Measurements from ENCODE around the gene NCOA7. TPM values are rescaled to one million over a fixed set of nuclear protein-coding genes. Genes with fewer than 3 reads are reported as not detected.
A peak's percentile ranks its signal among the peaks of the same experiment; 100 is the strongest.

NCOA7 gene
- total and polyA plus RNA-seq, 9 of the 15 experiments (the other 6 are each of a cell fraction or from before 2014, with no cell fraction given): 5.8 to 14.6 (median 9.3) TPM

DNA sequence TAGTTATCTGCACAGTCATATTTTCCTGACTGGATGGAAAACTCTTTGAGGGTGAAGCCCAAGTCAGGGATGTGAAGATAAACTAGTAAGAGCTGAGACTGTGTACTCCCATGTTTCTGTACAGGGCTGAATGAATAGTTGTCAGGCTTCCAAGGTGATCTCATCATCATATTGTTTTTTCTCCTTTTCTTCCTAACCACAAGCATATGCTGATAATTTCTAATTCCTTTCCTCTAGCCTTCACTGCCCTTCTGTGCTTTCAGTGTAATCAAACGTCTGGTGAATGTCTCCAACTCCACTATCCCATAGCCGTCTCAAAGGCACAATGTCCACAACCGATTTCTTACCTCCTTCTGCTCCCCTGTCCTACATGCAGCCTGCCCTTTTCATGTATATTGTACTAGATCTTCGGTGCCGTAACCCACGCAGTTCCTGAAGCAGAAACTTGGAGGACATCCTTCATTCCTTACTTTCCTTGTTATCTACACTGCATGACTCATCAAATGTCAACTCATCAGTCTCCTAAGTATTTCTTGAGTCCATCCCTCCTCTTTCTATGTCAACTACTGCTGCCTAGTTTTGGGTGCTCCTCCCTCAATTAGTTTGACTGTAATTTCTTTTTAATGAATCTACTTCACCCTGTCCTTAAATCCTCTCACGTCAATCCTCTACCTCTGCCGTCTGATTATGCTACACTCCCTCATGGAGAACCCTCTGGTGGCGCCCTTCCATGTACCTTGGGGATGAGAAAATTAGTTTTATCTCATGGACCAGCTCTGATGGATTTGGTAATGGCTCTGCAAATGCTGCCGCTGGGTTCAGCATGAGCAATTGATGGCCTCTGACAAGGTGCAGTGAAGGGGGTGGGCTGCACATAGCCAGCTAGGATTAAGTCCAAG is 21.9 kb downstream of the NCOA7 start (continued):
- TF ChIP-seq, protein P1, sequence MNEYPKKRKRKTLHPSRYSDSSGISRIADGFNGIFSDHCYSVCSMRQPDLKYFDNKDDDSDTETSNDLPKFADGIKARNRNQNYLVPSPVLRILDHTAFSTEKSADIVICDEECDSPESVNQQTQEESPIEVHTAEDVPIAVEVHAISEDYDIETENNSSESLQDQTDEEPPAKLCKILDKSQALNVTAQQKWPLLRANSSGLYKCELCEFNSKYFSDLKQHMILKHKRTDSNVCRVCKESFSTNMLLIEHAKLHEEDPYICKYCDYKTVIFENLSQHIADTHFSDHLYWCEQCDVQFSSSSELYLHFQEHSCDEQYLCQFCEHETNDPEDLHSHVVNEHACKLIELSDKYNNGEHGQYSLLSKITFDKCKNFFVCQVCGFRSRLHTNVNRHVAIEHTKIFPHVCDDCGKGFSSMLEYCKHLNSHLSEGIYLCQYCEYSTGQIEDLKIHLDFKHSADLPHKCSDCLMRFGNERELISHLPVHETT (CRISPR knock-in tag; conservative IDR thresholded peaks at IDR 0.05 in 1 of 2, IDR thresholded peaks at IDR 0.05 in 1 of 2): 0 out of 4 replicates have a peak, but pooled peaks of 1 of the 2 experiments have one; percentile 20
- TF ChIP-seq KDM5B (IDR thresholded peaks at IDR 0.05; ENCODE audit: insufficient replicate concordance, low read depth, low read length) (peak; percentile 28), MTF1 (CRISPR knock-in tag; IDR thresholded peaks at IDR 0.05; ENCODE audit: borderline replicate concordance) (no peak), GATAD2B (IDR thresholded peaks at IDR 0.05; ENCODE audit: borderline replicate concordance) (no peak), HNRNPK (IDR thresholded peaks at IDR 0.05; ENCODE audit: low read depth, low read length, poor library complexity, severe bottlenecking) (no peak), RHOXF2B (CRISPR knock-in tag; conservative IDR thresholded peaks at IDR 0.05) (no peak), EWSR1 (IDR thresholded peaks at IDR 0.05; ENCODE audit: borderline replicate concordance, low read depth, partially characterized antibody) (no peak), HCFC1 (IDR thresholded peaks at IDR 0.05; ENCODE audit: low read depth, low read length) (no peak), SRSF9 (IDR thresholded peaks at IDR 0.05; ENCODE audit: borderline replicate concordance, low read depth, low read length) (no peak)
- TF ChIP-seq, protein P2, sequence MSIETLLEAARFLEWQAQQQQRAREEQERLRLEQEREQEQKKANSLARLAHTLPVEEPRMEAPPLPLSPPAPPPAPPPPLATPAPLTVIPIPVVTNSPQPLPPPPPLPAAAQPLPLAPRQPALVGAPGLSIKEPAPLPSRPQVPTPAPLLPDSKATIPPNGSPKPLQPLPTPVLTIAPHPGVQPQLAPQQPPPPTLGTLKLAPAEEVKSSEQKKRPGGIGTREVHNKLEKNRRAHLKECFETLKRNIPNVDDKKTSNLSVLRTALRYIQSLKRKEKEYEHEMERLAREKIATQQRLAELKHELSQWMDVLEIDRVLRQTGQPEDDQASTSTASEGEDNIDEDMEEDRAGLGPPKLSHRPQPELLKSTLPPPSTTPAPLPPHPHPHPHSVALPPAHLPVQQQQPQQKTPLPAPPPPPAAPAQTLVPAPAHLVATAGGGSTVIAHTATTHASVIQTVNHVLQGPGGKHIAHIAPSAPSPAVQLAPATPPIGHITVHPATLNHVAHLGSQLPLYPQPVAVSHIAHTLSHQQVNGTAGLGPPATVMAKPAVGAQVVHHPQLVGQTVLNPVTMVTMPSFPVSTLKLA (conservative IDR thresholded peaks at IDR 0.05): peak in 1 of 2 experiments; percentile 45; a peak in 2 of 4 replicates
- TF ChIP-seq, protein P3, sequence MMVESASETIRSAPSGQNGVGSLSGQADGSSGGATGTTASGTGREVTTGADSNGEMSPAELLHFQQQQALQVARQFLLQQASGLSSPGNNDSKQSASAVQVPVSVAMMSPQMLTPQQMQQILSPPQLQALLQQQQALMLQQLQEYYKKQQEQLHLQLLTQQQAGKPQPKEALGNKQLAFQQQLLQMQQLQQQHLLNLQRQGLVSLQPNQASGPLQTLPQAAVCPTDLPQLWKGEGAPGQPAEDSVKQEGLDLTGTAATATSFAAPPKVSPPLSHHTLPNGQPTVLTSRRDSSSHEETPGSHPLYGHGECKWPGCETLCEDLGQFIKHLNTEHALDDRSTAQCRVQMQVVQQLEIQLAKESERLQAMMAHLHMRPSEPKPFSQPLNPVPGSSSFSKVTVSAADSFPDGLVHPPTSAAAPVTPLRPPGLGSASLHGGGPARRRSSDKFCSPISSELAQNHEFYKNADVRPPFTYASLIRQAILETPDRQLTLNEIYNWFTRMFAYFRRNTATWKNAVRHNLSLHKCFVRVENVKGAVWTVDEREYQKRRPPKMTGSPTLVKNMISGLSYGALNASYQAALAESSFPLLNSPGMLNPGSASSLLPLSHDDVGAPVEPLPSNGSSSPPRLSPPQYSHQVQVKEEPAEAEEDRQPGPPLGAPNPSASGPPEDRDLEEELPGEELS (CRISPR knock-in tag; IDR thresholded peaks at IDR 0.05; ENCODE audit: borderline replicate concordance): no peak
- TF ChIP-seq, protein P4, sequence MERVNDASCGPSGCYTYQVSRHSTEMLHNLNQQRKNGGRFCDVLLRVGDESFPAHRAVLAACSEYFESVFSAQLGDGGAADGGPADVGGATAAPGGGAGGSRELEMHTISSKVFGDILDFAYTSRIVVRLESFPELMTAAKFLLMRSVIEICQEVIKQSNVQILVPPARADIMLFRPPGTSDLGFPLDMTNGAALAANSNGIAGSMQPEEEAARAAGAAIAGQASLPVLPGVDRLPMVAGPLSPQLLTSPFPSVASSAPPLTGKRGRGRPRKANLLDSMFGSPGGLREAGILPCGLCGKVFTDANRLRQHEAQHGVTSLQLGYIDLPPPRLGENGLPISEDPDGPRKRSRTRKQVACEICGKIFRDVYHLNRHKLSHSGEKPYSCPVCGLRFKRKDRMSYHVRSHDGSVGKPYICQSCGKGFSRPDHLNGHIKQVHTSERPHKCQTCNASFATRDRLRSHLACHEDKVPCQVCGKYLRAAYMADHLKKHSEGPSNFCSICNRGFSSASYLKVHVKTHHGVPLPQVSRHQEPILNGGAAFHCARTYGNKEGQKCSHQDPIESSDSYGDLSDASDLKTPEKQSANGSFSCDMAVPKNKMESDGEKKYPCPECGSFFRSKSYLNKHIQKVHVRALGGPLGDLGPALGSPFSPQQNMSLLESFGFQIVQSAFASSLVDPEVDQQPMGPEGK (CRISPR knock-in tag; IDR thresholded peaks at IDR 0.05; ENCODE audit: borderline replicate concordance): no peak
- TF ChIP-seq, protein P5, sequence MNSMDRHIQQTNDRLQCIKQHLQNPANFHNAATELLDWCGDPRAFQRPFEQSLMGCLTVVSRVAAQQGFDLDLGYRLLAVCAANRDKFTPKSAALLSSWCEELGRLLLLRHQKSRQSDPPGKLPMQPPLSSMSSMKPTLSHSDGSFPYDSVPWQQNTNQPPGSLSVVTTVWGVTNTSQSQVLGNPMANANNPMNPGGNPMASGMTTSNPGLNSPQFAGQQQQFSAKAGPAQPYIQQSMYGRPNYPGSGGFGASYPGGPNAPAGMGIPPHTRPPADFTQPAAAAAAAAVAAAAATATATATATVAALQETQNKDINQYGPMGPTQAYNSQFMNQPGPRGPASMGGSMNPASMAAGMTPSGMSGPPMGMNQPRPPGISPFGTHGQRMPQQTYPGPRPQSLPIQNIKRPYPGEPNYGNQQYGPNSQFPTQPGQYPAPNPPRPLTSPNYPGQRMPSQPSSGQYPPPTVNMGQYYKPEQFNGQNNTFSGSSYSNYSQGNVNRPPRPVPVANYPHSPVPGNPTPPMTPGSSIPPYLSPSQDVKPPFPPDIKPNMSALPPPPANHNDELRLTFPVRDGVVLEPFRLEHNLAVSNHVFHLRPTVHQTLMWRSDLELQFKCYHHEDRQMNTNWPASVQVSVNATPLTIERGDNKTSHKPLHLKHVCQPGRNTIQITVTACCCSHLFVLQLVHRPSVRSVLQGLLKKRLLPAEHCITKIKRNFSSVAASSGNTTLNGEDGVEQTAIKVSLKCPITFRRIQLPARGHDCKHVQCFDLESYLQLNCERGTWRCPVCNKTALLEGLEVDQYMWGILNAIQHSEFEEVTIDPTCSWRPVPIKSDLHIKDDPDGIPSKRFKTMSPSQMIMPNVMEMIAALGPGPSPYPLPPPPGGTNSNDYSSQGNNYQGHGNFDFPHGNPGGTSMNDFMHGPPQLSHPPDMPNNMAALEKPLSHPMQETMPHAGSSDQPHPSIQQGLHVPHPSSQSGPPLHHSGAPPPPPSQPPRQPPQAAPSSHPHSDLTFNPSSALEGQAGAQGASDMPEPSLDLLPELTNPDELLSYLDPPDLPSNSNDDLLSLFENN (IDR thresholded peaks at IDR 0.05; ENCODE audit: low read depth in 2 of 2, low read length in 2 of 2): no peak
